MM.1S (cell line): Measurements from ENCODE around the gene DELE1.
A peak's percentile ranks its signal among the peaks of the same experiment; 100 is the strongest.

ENCODE experiments used
- DNase-seq: peaks from one replicate; pipeline ENCODE4 v3.0.0-alpha.2; 2015
- H2AFZ ChIP-seq: fragments of 300-600 bp; sonication (generic); 2 replicates; pipeline ENCODE4 v1.6.0; 2016; ENCODE audit warnings: antibody characterized with exemption, low read length
- H3F3A ChIP-seq: fragments of 300-600 bp; sonication (generic); 2 replicates; pipeline ENCODE4 v1.6.1; 2016; ENCODE audit warnings: mild to moderate bottlenecking, antibody characterized with exemption, low read length, moderate library complexity, mixed read lengths; ENCODE audit not compliant: insufficient read depth
- H3K27ac ChIP-seq: fragments of 300-600 bp; sonication (generic); 2 replicates; pipeline ENCODE4 v1.5.1; 2016; ENCODE audit warnings: mild to moderate bottlenecking, low read length
- H3K27me3 ChIP-seq: fragments of 300-600 bp; sonication (generic); replicated peaks from 2 replicates; pipeline ENCODE4 v1.6.0; 2016; ENCODE audit warnings: low read length; ENCODE audit not compliant: insufficient read depth
- H3K36me3 ChIP-seq: fragments of 300-600 bp; sonication (generic); replicated peaks from 2 replicates; pipeline ENCODE4 v1.6.1; 2016; ENCODE audit warnings: mild to moderate bottlenecking, low read length, mixed read lengths; ENCODE audit not compliant: insufficient read depth
- H3K4me1 ChIP-seq: fragments of 300-600 bp; sonication (generic); 2 replicates; pipeline ENCODE4 v1.6.1; 2016; ENCODE audit warnings: low read length, mixed read lengths
- H3K4me2 ChIP-seq: fragments of 300-600 bp; sonication (generic); 2 replicates; pipeline ENCODE4 v1.6.0; 2016; ENCODE audit warnings: low read depth, low read length
- H3K4me3 ChIP-seq: fragments of 300-600 bp; sonication (generic); 2 replicates; pipeline ENCODE4 v1.5.1; 2016; ENCODE audit warnings: low read length, mixed read lengths
- H3K79me2 ChIP-seq: fragments of 300-600 bp; sonication (generic); 2 replicates; pipeline ENCODE4 v1.6.1; 2016; ENCODE audit warnings: mixed run types, low read length, mixed read lengths
- H3K9ac ChIP-seq: fragments of 300-600 bp; sonication (generic); 2 replicates; pipeline ENCODE4 v1.6.1; 2016; ENCODE audit warnings: low read length, mixed read lengths
- H3K9me2 ChIP-seq: fragments of 300-600 bp; sonication (generic); replicated peaks from 2 replicates; pipeline ENCODE4 v1.6.1; 2016; ENCODE audit warnings: mild to moderate bottlenecking, low read length, mixed read lengths; ENCODE audit not compliant: insufficient read depth
- H3K9me3 ChIP-seq: fragments of 300-600 bp; sonication (generic); replicated peaks from 2 replicates; pipeline ENCODE4 v1.6.1; 2016; ENCODE audit warnings: mild to moderate bottlenecking, low read length, mixed read lengths; ENCODE audit not compliant: insufficient read depth
- H4K20me1 ChIP-seq: fragments of 300-600 bp; sonication (generic); 2 replicates; pipeline ENCODE4 v1.6.1; 2016; ENCODE audit warnings: mild to moderate bottlenecking, low read length, moderate library complexity, mixed read lengths; ENCODE audit not compliant: insufficient read depth
- CTCF ChIP-seq: fragments of 300-600 bp; sonication (generic); IDR thresholded peaks from 2 replicates; pipeline ENCODE4 v1.5.1; 2016; ENCODE audit warnings: antibody characterized with exemption, low read length, mixed read lengths
- EZH2 ChIP-seq: fragments of 300-600 bp; sonication (generic); optimal IDR thresholded peaks from 2 replicates; pipeline ENCODE3; 2017; ENCODE audit warnings: low read depth, mild to moderate bottlenecking, antibody characterized with exemption, low read length, mixed read lengths
- EZH2phosphoT487 ChIP-seq: fragments of 300-600 bp; sonication (generic); IDR thresholded peaks from 2 replicates; pipeline ENCODE4 v1.6.1; 2018; ENCODE audit warnings: antibody characterized with exemption, low read length

The DELE1 gene

GRCh38 chr5:141879426-141879759 is 44.3 kb upstream of the DELE1 start:
- no peaks in the 10 kb centered on the region for H4K20me1 ChIP-seq
- no peaks in the 10 kb centered on the region for H3K9me2 ChIP-seq
- H3K4me3 ChIP-seq: no peak overlapping the region
- no peak for TF ChIP-seq EZH2
- no peak for TF ChIP-seq CTCF
- TF ChIP-seq EZH2phosphoT487: no peak
- no peak for DNase-seq
- peaks cover 4% of the 10 kb centered on the region for H3F3A ChIP-seq
- peaks cover 43% of the 10 kb centered on the region for H3K27me3 ChIP-seq
- peak overlapping the region; percentile 97; the same call in 1 of the 2 replicates for H3K4me2 ChIP-seq
- H3K27ac ChIP-seq: no peak overlapping the region
- no peak overlapping the region for H2AFZ ChIP-seq
- H3K36me3 ChIP-seq: no peaks in the 10 kb centered on the region
- H3K79me2 ChIP-seq: no peaks in the 10 kb centered on the region
- peaks cover 37% of the 10 kb centered on the region for H3K4me1 ChIP-seq
- no peak overlapping the region for H3K9ac ChIP-seq
- H3K9me3 ChIP-seq: no peaks in the 10 kb centered on the region

- H3K4me2 ChIP-seq: no peak overlapping the region
- no peak overlapping the region for H2AFZ ChIP-seq
- no peak overlapping the region for H3K9ac ChIP-seq
- H3K9me2 ChIP-seq: no peaks in the 10 kb centered on the region
- peaks cover 4% of the 10 kb centered on the region for H3F3A ChIP-seq
- no peaks in the 10 kb centered on the region for H3K36me3 ChIP-seq
- no peak overlapping the region for H3K4me3 ChIP-seq
- TF ChIP-seq CTCF: no peak
- no peak for TF ChIP-seq EZH2
- TF ChIP-seq EZH2phosphoT487: no peak
- no peak overlapping the region for H3K27ac ChIP-seq
- DNase-seq: no peak
- H4K20me1 ChIP-seq: no peaks in the 10 kb centered on the region
- no peaks in the 10 kb centered on the region for H3K79me2 ChIP-seq
- H3K9me3 ChIP-seq: no peaks in the 10 kb centered on the region
- peaks cover 37% of the 10 kb centered on the region for H3K4me1 ChIP-seq
- H3K27me3 ChIP-seq: peaks cover 50% of the 10 kb centered on the region
These were observed 43.5 kb upstream of the DELE1 start for GRCh38 chr5:141879941-141880738.

GRCh38 chr5:141880961-141881801 is 42.5 kb upstream of the DELE1 start:
- no peak overlapping the region for H3K4me3 ChIP-seq
- no peaks in the 10 kb centered on the region for H3K9me3 ChIP-seq
- H3F3A ChIP-seq: peaks cover 4% of the 10 kb centered on the region
- H2AFZ ChIP-seq: no peak overlapping the region
- peaks cover 37% of the 10 kb centered on the region for H3K4me1 ChIP-seq
- H3K4me2 ChIP-seq: peak overlapping the region; percentile 22; the same call in 1 of the 2 replicates
- H3K9me2 ChIP-seq: no peaks in the 10 kb centered on the region
- H3K79me2 ChIP-seq: no peaks in the 10 kb centered on the region
- peak overlapping the region; percentile 29; the same call in 1 of the 2 replicates for H3K27ac ChIP-seq
- DNase-seq: peak; percentile 61
- no peak for TF ChIP-seq EZH2
- peak overlapping the region; percentile 30; the same call in 1 of the 2 replicates for H3K9ac ChIP-seq
- no peaks in the 10 kb centered on the region for H3K36me3 ChIP-seq
- no peaks in the 10 kb centered on the region for H4K20me1 ChIP-seq
- peaks cover 48% of the 10 kb centered on the region for H3K27me3 ChIP-seq
